Right lobe of liver (tissue), 6 donors: ENCODE measurements around the gene CFAP210. TPM values are rescaled to one million over a fixed set of nuclear protein-coding genes. Genes with fewer than 3 reads are reported as not detected.

Source experiments
- ATAC-seq, 4 donors: fragments of 200-7000 bp; cut with Tn5 transposase; one replicate each; pipeline ENCODE4 v1.9.1; 2020; ENCODE audit warnings: mild to moderate bottlenecking in 4 of 4, moderate library complexity in 4 of 4
- DNase-seq, 3 donors: peaks; one replicate each; pipeline ENCODE4 v3.0.0-alpha.2; 2020
- H3K27ac ChIP-seq, 3 donors: fragments of 200-600 bp; one replicate each; pipeline ENCODE4 v1.8.0; 2022
- H3K27me3 ChIP-seq, 2 donors: fragments of 200-600 bp; one replicate each; pipeline ENCODE4 v1.8.0; 2022
- H3K36me3 ChIP-seq, 4 donors: fragments of 200-600 bp; sonication (generic) in 1 of 4; one replicate each; pipeline versions ENCODE4 v1.5.1 to v1.8.0; 2017 to 2022; ENCODE audit warnings: control low read depth in 1 of 4
- H3K4me1 ChIP-seq, 4 donors: fragments of 200-600 bp; sonication (generic) in 1 of 4; one replicate each; pipeline versions ENCODE4 v1.5.1 to v1.8.0; 2017 to 2022; ENCODE audit warnings: control low read depth in 1 of 4
- H3K4me3 ChIP-seq, 3 donors: fragments of 200-600 bp; one replicate each; pipeline ENCODE4 v1.8.0; 2022
- H3K9me3 ChIP-seq, 4 donors: fragments of 200-600 bp; sonication (generic) in 1 of 4; one replicate each; pipeline versions ENCODE4 v1.5.1 to v1.8.0; 2017 to 2022; ENCODE audit warnings: control low read depth in 1 of 4
- POLR2A ChIP-seq: fragments of 450-650 bp; IDR thresholded peaks from one replicate; pipeline ENCODE4 v1.6.1; 2017; ENCODE audit warnings: antibody characterized with exemption, mild to moderate bottlenecking
- WGBS: methylation state at CpG from one replicate; pipeline ENCODE4 v1.1.6; 2018; ENCODE audit warnings: low coverage, low lambda C conversion rate; ENCODE audit not compliant: insufficient coverage; ENCODE audit errors: missing lambda C conversion rate; 5-methylcytosine and 5-hydroxymethylcytosine counted together
- intact Hi-C, 2 donors: fragments of 100-400 bp; cut with DNase I; formaldehyde crosslinking; loops; one replicate each; pipeline versions ENCODE4 v1.11.2 to v1.14.1; 2022
- total RNA-seq, 6 experiments: library from RNA; depleted of rRNA in 2 of 6; stranded (reverse); fragments of >200 nt in 2 of 6; fragmentation: NEBNext Ultra II Directional in 3 of 6; extraction: Animal tissue kit (Norgen Biotek cat#: 25700) in 3 of 6; gene quantifications; one replicate each; pipeline versions ENCODE4 v1.1.0 to v1.2.4, GENCODE V29; 2016 to 2023
- TF ChIP-seq, protein P1 (sequence below), 4 donors: fragments of 200-600 bp in 3 of 4; fragments of 450-650 bp in 1 of 4; IDR thresholded peaks; one replicate each; pipeline versions ENCODE4 v1.5.1 to v1.8.0; 2016 to 2022; ENCODE audit warnings: antibody characterized with exemption in 4 of 4, mild to moderate bottlenecking in 2 of 4
- donor health status: DM: no; HTN: yes; CAD: no.
- donor health status: DM: no; HTN: no; CAD: no.
- donor health status: DM: no; HTN: no; CAD: no.
- donor health status: DM: no; HTN: yes; CAD: no.
- donor health status: DM: no; HTN: yes; CAD: no.

CFAP210 gene
- total RNA-seq, 6 experiments from 2014 or later: 0.86 TPM; not detected in 5

DNA sequence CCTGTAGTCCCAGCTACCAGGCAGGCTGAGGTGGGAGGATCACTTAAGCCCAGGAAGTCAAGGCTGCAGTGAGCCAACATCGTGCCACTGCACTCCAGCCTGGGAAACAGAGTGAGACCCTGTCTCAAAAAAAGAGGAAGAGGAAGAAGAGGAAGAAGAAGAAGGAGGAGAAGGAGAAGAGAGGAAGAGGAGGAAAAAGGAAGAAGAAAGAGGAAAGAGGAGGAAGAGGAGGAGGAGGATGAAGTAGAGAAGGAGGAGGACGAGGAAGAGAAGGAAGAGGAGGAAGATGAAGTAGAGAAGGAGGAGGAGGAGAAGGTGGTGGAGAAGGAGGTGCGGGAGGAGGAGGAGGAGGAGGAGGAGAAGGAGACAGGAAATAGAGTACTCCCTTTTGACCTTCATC, 38.0 kb downstream of the CFAP210 start:
- H3K4me3 ChIP-seq: no peak overlapping the region
- no peak for ATAC-seq
- no peaks in the 10 kb centered on the region for H3K4me1 ChIP-seq
- intact Hi-C loops: no loop called here
- WGBS: 61% methylated on average over 3 of the region's 3 CpGs
- H3K27me3 ChIP-seq: no peaks in the 10 kb centered on the region
- H3K36me3 ChIP-seq: no peaks in the 10 kb centered on the region
- TF ChIP-seq POLR2A: no peak
- TF ChIP-seq, protein P1, sequence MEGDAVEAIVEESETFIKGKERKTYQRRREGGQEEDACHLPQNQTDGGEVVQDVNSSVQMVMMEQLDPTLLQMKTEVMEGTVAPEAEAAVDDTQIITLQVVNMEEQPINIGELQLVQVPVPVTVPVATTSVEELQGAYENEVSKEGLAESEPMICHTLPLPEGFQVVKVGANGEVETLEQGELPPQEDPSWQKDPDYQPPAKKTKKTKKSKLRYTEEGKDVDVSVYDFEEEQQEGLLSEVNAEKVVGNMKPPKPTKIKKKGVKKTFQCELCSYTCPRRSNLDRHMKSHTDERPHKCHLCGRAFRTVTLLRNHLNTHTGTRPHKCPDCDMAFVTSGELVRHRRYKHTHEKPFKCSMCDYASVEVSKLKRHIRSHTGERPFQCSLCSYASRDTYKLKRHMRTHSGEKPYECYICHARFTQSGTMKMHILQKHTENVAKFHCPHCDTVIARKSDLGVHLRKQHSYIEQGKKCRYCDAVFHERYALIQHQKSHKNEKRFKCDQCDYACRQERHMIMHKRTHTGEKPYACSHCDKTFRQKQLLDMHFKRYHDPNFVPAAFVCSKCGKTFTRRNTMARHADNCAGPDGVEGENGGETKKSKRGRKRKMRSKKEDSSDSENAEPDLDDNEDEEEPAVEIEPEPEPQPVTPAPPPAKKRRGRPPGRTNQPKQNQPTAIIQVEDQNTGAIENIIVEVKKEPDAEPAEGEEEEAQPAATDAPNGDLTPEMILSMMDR (IDR thresholded peaks at IDR 0.05): no peak
- DNase-seq: no peak
- H3K9me3 ChIP-seq: no peaks in the 10 kb centered on the region
- H3K27ac ChIP-seq: no peak overlapping the region

DNA sequence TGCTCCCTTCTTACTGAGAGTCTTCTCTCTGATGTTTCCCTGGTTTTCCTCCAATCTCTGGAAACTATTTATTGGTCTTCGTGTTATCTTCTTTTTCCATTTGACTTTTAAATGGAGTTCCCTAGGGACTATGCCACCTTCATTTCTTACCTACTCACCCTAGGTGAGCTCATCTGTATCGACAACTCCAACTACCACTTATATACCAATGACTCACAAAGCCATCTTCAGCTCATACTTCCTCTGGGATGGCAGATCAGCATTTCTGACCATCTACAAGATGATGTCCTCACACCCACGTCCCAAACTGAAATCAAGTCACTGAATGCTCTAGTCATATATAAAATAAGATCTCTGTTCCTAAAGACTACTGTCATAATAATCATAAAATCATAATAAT, 40.6 kb downstream of the CFAP210 start:
- 82% methylated on average over 3 of the region's 3 CpGs for WGBS
- Histone ChIP-seq H3K9me3 (no peaks in the 10 kb centered on the region), H3K4me3 (no peak overlapping the region), H3K27ac (no peak overlapping the region), H3K27me3 (no peaks in the 10 kb centered on the region), H3K4me1 (no peaks in the 10 kb centered on the region), H3K36me3 (no peaks in the 10 kb centered on the region)
- intact Hi-C loops: no loop called here
- TF ChIP-seq, protein P1 (IDR thresholded peaks at IDR 0.05): no peak
- TF ChIP-seq POLR2A: no peak
- no peak for DNase-seq
- ATAC-seq: no peak

DNA sequence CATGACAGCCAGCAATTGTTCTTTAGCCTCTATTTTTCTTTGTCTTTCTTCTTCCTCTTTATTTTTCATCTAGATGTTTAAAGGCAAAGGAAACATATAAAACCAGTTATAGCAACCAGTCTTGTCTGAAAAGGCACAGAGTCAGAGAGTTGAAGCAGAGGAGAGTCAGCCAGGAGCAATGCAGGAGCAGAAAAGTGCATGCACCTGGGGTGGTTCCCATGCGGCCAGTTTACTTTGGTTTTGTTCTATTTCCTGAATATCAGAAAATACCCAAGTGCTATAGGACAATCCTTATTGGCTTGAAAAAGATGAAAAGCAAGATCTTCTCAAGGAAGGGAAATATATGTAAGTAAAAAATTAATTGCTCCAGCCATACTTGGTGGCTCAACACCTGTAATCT, 44.9 kb downstream of the CFAP210 start:
- no peaks in the 10 kb centered on the region for H3K36me3 ChIP-seq
- no peak for DNase-seq
- no peak overlapping the region for H3K4me3 ChIP-seq
- H3K4me1 ChIP-seq: no peaks in the 10 kb centered on the region
- intact Hi-C loops: no loop called here
- H3K9me3 ChIP-seq: no peaks in the 10 kb centered on the region
- no peaks in the 10 kb centered on the region for H3K27me3 ChIP-seq
- no peak overlapping the region for H3K27ac ChIP-seq
- no peak for ATAC-seq
- TF ChIP-seq POLR2A: no peak
- TF ChIP-seq, protein P1 (IDR thresholded peaks at IDR 0.05): no peak
- WGBS: 55% methylated on average over 1 of the region's 1 CpG

DNA sequence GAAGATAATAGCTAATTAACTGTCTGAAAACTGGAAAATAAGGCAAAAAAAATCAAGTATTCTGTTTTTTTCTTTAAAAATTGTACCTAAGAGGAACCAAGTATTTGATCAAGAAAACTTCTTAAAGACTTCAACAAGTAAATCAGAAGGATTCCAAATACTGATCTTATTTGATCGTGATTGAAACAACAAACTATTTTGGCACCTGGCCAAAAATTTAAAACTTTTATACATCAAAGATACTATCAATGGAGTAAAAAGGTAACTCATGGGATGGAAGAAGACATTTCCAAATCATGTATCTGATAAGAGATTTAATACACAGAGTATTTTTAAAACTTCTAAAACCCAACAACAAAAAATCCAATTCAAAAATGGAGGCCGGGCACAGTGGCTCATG, 46.7 kb downstream of the CFAP210 start:
- no peak overlapping the region for H3K4me3 ChIP-seq
- no peaks in the 10 kb centered on the region for H3K9me3 ChIP-seq
- no peak for TF ChIP-seq POLR2A
- TF ChIP-seq, protein P1 (IDR thresholded peaks at IDR 0.05): no peak
- no peak for ATAC-seq
- intact Hi-C loops: no loop called here
- DNase-seq: no peak
- H3K27me3 ChIP-seq: no peaks in the 10 kb centered on the region
- no peaks in the 10 kb centered on the region for H3K36me3 ChIP-seq
- H3K27ac ChIP-seq: no peak overlapping the region
- H3K4me1 ChIP-seq: no peaks in the 10 kb centered on the region
- 82% methylated on average over 2 of the region's 2 CpGs for WGBS

DNA sequence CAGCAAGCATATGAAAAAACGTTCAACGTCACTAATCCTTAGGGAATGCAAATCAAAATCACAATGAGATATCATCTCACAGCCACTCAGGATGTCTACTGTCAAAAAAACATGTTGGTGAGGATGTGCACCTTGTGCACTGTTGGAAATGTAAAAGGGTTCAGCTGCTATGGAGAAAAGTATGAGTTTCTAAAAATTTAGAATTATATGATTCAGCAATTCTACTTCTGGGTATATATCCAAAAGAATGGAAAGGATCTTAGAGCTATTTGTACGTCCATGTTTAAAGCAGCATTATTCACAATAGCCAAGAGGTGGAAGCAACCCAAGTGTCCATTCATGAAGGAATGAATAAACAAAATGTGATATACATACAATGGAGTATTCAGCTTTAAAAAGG, 50.0 kb downstream of the CFAP210 start:
- intact Hi-C loops: no loop called here
- H3K27ac ChIP-seq: no peak overlapping the region
- no peaks in the 10 kb centered on the region for H3K27me3 ChIP-seq
- H3K36me3 ChIP-seq: no peaks in the 10 kb centered on the region
- H3K4me1 ChIP-seq: no peaks in the 10 kb centered on the region
- no peaks in the 10 kb centered on the region for H3K9me3 ChIP-seq
- 47% methylated on average over 3 of the region's 3 CpGs for WGBS
- no peak for TF ChIP-seq POLR2A
- TF ChIP-seq, protein P1 (IDR thresholded peaks at IDR 0.05): no peak
- no peak overlapping the region for H3K4me3 ChIP-seq
- DNase-seq: no peak
- ATAC-seq: no peak
